ENCODE results near the gene TBC1D28.
"Not testable (repeated sequence)": the region's sequence is repeated elsewhere in the genome, so short reads cannot be mapped to it uniquely, and the experiment has no call there.

TBC1D28 gene

GRCh38 chr17:18644291-18644690 lies at the start of gene TBC1D28:
Gene TBC1D28, minus strand, starts transcription at chr17:18644391. Its CDS starts 3,039 bp downstream, at chr17:18641352.
- H3K27ac ChIP-seq; H3K36me3 ChIP-seq (replicated peaks); H3K27me3 ChIP-seq (replicated peaks); H3K4me3 ChIP-seq (ENCODE audit: low read depth, low read length); in situ Hi-C loops (cut with HindIII; ENCODE audit: low pct_ligation_motif_present, low sequenced_read_pairs); DNase-seq: not testable (repeated sequence)

- H3K36me3 ChIP-seq (replicated peaks); H3K27me3 ChIP-seq (replicated peaks); H3K27ac ChIP-seq; DNase-seq; in situ Hi-C loops (cut with HindIII; ENCODE audit: low pct_ligation_motif_present, low sequenced_read_pairs): not testable (repeated sequence)
- H3K4me3 ChIP-seq (ENCODE audit: low read depth, low read length), result peak overlapping the region; percentile 60
Observed at GRCh38 chr17:18682668-18683067, 38.5 kb upstream of the TBC1D28 start.

GRCh38 chr17:18681767-18682571 lies 37.8 kb upstream of the TBC1D28 start, which contains the start of gene FOXO3B:
Gene FOXO3B, minus strand, starts transcription at chr17:18682314. Its CDS starts 663 bp downstream, at chr17:18681651.
- H3K36me3 ChIP-seq (replicated peaks); H3K27ac ChIP-seq; in situ Hi-C loops (cut with HindIII; ENCODE audit: low pct_ligation_motif_present, low sequenced_read_pairs); H3K27me3 ChIP-seq (replicated peaks): not testable (repeated sequence)
- peak within 1 kb of the TSS; percentile 60 for H3K4me3 ChIP-seq (ENCODE audit: low read depth, low read length)
- DNase-seq, result peak; percentile 36

GRCh38 chr17:18677381-18677780 lies 33.2 kb upstream of the TBC1D28 start:
- DNase-seq; H3K4me3 ChIP-seq (ENCODE audit: low read depth, low read length); H3K36me3 ChIP-seq (replicated peaks); H3K27me3 ChIP-seq (replicated peaks); H3K27ac ChIP-seq; in situ Hi-C loops (cut with HindIII; ENCODE audit: low pct_ligation_motif_present, low sequenced_read_pairs): not testable (repeated sequence)

- H3K4me3 ChIP-seq (ENCODE audit: low read depth, low read length); in situ Hi-C loops (cut with HindIII; ENCODE audit: low pct_ligation_motif_present, low sequenced_read_pairs); H3K27me3 ChIP-seq (replicated peaks); H3K36me3 ChIP-seq (replicated peaks); DNase-seq; H3K27ac ChIP-seq: not testable (repeated sequence)
Observed at GRCh38 chr17:18676928-18677327, 32.7 kb upstream of the TBC1D28 start.

- in situ Hi-C loops (cut with HindIII; ENCODE audit: low pct_ligation_motif_present, low sequenced_read_pairs); H3K27ac ChIP-seq; H3K36me3 ChIP-seq (replicated peaks); H3K27me3 ChIP-seq (replicated peaks); DNase-seq; H3K4me3 ChIP-seq (ENCODE audit: low read depth, low read length): not testable (repeated sequence)
Observed at GRCh38 chr17:18672395-18673227, 28.4 kb upstream of the TBC1D28 start.

- H3K27me3 ChIP-seq (replicated peaks); DNase-seq; in situ Hi-C loops (cut with HindIII; ENCODE audit: low pct_ligation_motif_present, low sequenced_read_pairs); H3K4me3 ChIP-seq (ENCODE audit: low read depth, low read length); H3K27ac ChIP-seq; H3K36me3 ChIP-seq (replicated peaks): not testable (repeated sequence)
Observed at GRCh38 chr17:18668625-18669024, 24.4 kb upstream of the TBC1D28 start.

GRCh38 chr17:18667535-18667934 lies 23.3 kb upstream of the TBC1D28 start:
- H3K27me3 ChIP-seq (replicated peaks); in situ Hi-C loops (cut with HindIII; ENCODE audit: low pct_ligation_motif_present, low sequenced_read_pairs): not testable (repeated sequence)

GRCh38 chr17:18666326-18666725 lies 22.1 kb upstream of the TBC1D28 start:
- H3K4me3 ChIP-seq (ENCODE audit: low read depth, low read length); H3K27ac ChIP-seq; DNase-seq; H3K27me3 ChIP-seq (replicated peaks); in situ Hi-C loops (cut with HindIII; ENCODE audit: low pct_ligation_motif_present, low sequenced_read_pairs); H3K36me3 ChIP-seq (replicated peaks): not testable (repeated sequence)

More at GRCh38 chr17:18667535-18667934, 23.3 kb upstream of the TBC1D28 start:
- H3K36me3 ChIP-seq (replicated peaks); H3K27ac ChIP-seq; H3K4me3 ChIP-seq (ENCODE audit: low read depth, low read length); DNase-seq: not testable (repeated sequence)

- H3K27ac ChIP-seq; H3K4me3 ChIP-seq (ENCODE audit: low read depth, low read length); in situ Hi-C loops (cut with HindIII; ENCODE audit: low pct_ligation_motif_present, low sequenced_read_pairs); H3K27me3 ChIP-seq (replicated peaks); H3K36me3 ChIP-seq (replicated peaks); DNase-seq: not testable (repeated sequence)
Observed at GRCh38 chr17:18661924-18662624, 17.9 kb upstream of the TBC1D28 start.

GRCh38 chr17:18650094-18650493 lies 5.9 kb upstream of the TBC1D28 start:
- in situ Hi-C loops (cut with HindIII; ENCODE audit: low pct_ligation_motif_present, low sequenced_read_pairs); H3K27ac ChIP-seq; DNase-seq; H3K4me3 ChIP-seq (ENCODE audit: low read depth, low read length); H3K27me3 ChIP-seq (replicated peaks); H3K36me3 ChIP-seq (replicated peaks): not testable (repeated sequence)

- H3K27me3 ChIP-seq (replicated peaks); H3K27ac ChIP-seq; DNase-seq; H3K4me3 ChIP-seq (ENCODE audit: low read depth, low read length); H3K36me3 ChIP-seq (replicated peaks); in situ Hi-C loops (cut with HindIII; ENCODE audit: low pct_ligation_motif_present, low sequenced_read_pairs): not testable (repeated sequence)
Observed at GRCh38 chr17:18643124-18643523, 1.1 kb downstream of the TBC1D28 start.

GRCh38 chr17:18638357-18638756 lies 5.8 kb downstream of the TBC1D28 start:
- H3K4me3 ChIP-seq (ENCODE audit: low read depth, low read length); H3K27me3 ChIP-seq (replicated peaks); in situ Hi-C loops (cut with HindIII; ENCODE audit: low pct_ligation_motif_present, low sequenced_read_pairs); H3K27ac ChIP-seq; DNase-seq; H3K36me3 ChIP-seq (replicated peaks): not testable (repeated sequence)

Data from brain microvascular endothelial cell (primary cell).